ENCODE results near the gene MRPL2.
A peak's percentile ranks its signal among the peaks of the same experiment; 100 is the strongest.

MRPL2 gene

GRCh38 chr6:43081043-43081442, 21.8 kb upstream of the MRPL2 start:
- TF ChIP-seq CTCF (conservative IDR thresholded peaks at IDR 0.05), result no peak
- H3K27ac ChIP-seq, result no peak overlapping the region

- no peak overlapping the region for H3K27ac ChIP-seq
- TF ChIP-seq CTCF (conservative IDR thresholded peaks at IDR 0.05), result no peak
These were observed 19.5 kb upstream of the MRPL2 start for GRCh38 chr6:43078691-43079090.

GRCh38 chr6:43077981-43078511, 18.8 kb upstream of the MRPL2 start:
- no peak for TF ChIP-seq CTCF (conservative IDR thresholded peaks at IDR 0.05)
- no peak overlapping the region for H3K27ac ChIP-seq

GRCh38 chr6:43077333-43077809, 18.1 kb upstream of the MRPL2 start:
- H3K27ac ChIP-seq, result peak overlapping the region; percentile 81
- no peak for TF ChIP-seq CTCF (conservative IDR thresholded peaks at IDR 0.05)

- TF ChIP-seq CTCF (conservative IDR thresholded peaks at IDR 0.05), result no peak
These were observed 17.5 kb upstream of the MRPL2 start for GRCh38 chr6:43076464-43077332.

GRCh38 chr6:43075670-43076463, 16.6 kb upstream of the MRPL2 start, which contains the start of gene PTK7:
Gene PTK7 (plus strand): TSS chr6:43076314. CDS start chr6:43076489, 175 bp downstream.
- H3K27ac ChIP-seq, result peak within 1 kb of the TSS; percentile 81
- TF ChIP-seq CTCF (conservative IDR thresholded peaks at IDR 0.05), result no peak

More at GRCh38 chr6:43076464-43077332, 17.5 kb upstream of the MRPL2 start:
- peak overlapping the region; percentile 81 for H3K27ac ChIP-seq
